Measurements from ENCODE around the gene TSKU. TPM values are rescaled to one million over a fixed set of nuclear protein-coding genes. Genes with fewer than 3 reads are reported as not detected.
A peak's percentile ranks its signal among the peaks of the same experiment; 100 is the strongest.

The TSKU gene
- total RNA-seq, 1 donor from 2014 or later, result 144 TPM

- no peak for TF ChIP-seq POLR2AphosphoS5 (IDR thresholded peaks at IDR 0.05; ENCODE audit: insufficient read depth in 1 of 2, low read depth in 1 of 2)
- TF ChIP-seq POLR2A (IDR thresholded peaks at IDR 0.05), result no peak
- no peak for TF ChIP-seq CTCF (IDR thresholded peaks at IDR 0.05)
- intact Hi-C loops (cut with DNase I), result no loop called here
- DNase-seq (ENCODE audit: extremely low spot score in 2 of 2), result no peak
- Histone ChIP-seq H3K27me3 (no peaks in the 10 kb centered on the region), H3K9me3 (no peaks in the 10 kb centered on the region), H3K27ac (no peak overlapping the region), H3K4me1 (peaks cover 15% of the 10 kb centered on the region), H3K4me3 (no peak overlapping the region), H3K36me3 (no peaks in the 10 kb centered on the region)
Observed at GRCh38 chr11:76747153-76747914, 35.8 kb upstream of the TSKU start.

- Histone ChIP-seq H3K4me3 (no peak overlapping the region), H3K36me3 (no peaks in the 10 kb centered on the region), H3K27ac (peak overlapping the region; percentile 49), H3K27me3 (no peaks in the 10 kb centered on the region), H3K4me1 (peaks cover 19% of the 10 kb centered on the region), H3K9me3 (no peaks in the 10 kb centered on the region)
- TF ChIP-seq CTCF (IDR thresholded peaks at IDR 0.05), result no peak
- no peak for TF ChIP-seq POLR2A (IDR thresholded peaks at IDR 0.05)
- no peak for TF ChIP-seq POLR2AphosphoS5 (IDR thresholded peaks at IDR 0.05; ENCODE audit: insufficient read depth in 1 of 2, low read depth in 1 of 2)
- intact Hi-C loops (cut with DNase I), result no loop called here
- no peak for DNase-seq (ENCODE audit: extremely low spot score in 2 of 2)
Observed at GRCh38 chr11:76747915-76748860, 35.0 kb upstream of the TSKU start.

GRCh38 chr11:76748948-76749347 is 34.2 kb upstream of the TSKU start:
- H3K27ac ChIP-seq, result peak overlapping the region; percentile 49
- H3K9me3 ChIP-seq, result no peaks in the 10 kb centered on the region
- DNase-seq (ENCODE audit: extremely low spot score in 2 of 2), result no peak
- no peak overlapping the region for H3K4me3 ChIP-seq
- no peaks in the 10 kb centered on the region for H3K27me3 ChIP-seq
- TF ChIP-seq CTCF (IDR thresholded peaks at IDR 0.05) (no peak), POLR2AphosphoS5 (IDR thresholded peaks at IDR 0.05; ENCODE audit: insufficient read depth in 1 of 2, low read depth in 1 of 2) (no peak), POLR2A (IDR thresholded peaks at IDR 0.05) (no peak)
- peaks cover 19% of the 10 kb centered on the region for H3K4me1 ChIP-seq
- H3K36me3 ChIP-seq, result no peaks in the 10 kb centered on the region
- intact Hi-C loops (cut with DNase I), result no loop called here

- TF ChIP-seq CTCF (IDR thresholded peaks at IDR 0.05) (no peak), POLR2AphosphoS5 (IDR thresholded peaks at IDR 0.05; ENCODE audit: insufficient read depth in 1 of 2, low read depth in 1 of 2) (no peak), POLR2A (IDR thresholded peaks at IDR 0.05) (no peak)
- no peak overlapping the region for H3K4me3 ChIP-seq
- DNase-seq (ENCODE audit: extremely low spot score in 2 of 2), result no peak
- no peak overlapping the region for H3K27ac ChIP-seq
- intact Hi-C loops (cut with DNase I), result no loop called here
- H3K4me1 ChIP-seq, result peaks cover 15% of the 10 kb centered on the region
- no peaks in the 10 kb centered on the region for H3K27me3 ChIP-seq
- no peaks in the 10 kb centered on the region for H3K9me3 ChIP-seq
- H3K36me3 ChIP-seq, result no peaks in the 10 kb centered on the region
Observed at GRCh38 chr11:76750067-76750466, 33.1 kb upstream of the TSKU start.
